T follicular helper cell (primary cell): ENCODE results near the gene VGLL4.
"Not testable (repeated sequence)": the region's sequence is repeated elsewhere in the genome, so short reads cannot be mapped to it uniquely, and the experiment has no call there.

Experiments used
- DNase-seq: peaks from one replicate; pipeline ENCODE4 v3.0.0-alpha.2; 2020; ENCODE audit warnings: low read depth

The VGLL4 gene

GRCh38 chr3:11534011-11534792 is 109.5 kb downstream of the VGLL4 start:
- no peak for DNase-seq

GRCh38 chr3:11532931-11533391 is 110.8 kb downstream of the VGLL4 start:
- DNase-seq: no peak

GRCh38 chr3:11530153-11530721 is 113.5 kb downstream of the VGLL4 start:
- no peak for DNase-seq

- DNase-seq: no peak
Measured at GRCh38 chr3:11529281-11529680, 114.4 kb downstream of the VGLL4 start.

- DNase-seq: not testable (repeated sequence)
Measured at GRCh38 chr3:11526121-11526520, 117.6 kb downstream of the VGLL4 start.

- DNase-seq: no peak
Measured at GRCh38 chr3:11523572-11524101, 120.1 kb downstream of the VGLL4 start.

GRCh38 chr3:11522953-11523571 is 120.7 kb downstream of the VGLL4 start:
- DNase-seq: no peak

GRCh38 chr3:11522398-11522715 is 121.4 kb downstream of the VGLL4 start:
- no peak for DNase-seq

GRCh38 chr3:11521167-11521566 is 122.5 kb downstream of the VGLL4 start:
- DNase-seq: no peak

- DNase-seq: no peak
Measured at GRCh38 chr3:11517601-11518000, 126.1 kb downstream of the VGLL4 start.

GRCh38 chr3:11514191-11514821 is 129.4 kb downstream of the VGLL4 start:
- no peak for DNase-seq

GRCh38 chr3:11513817-11514135 is 129.9 kb downstream of the VGLL4 start:
- no peak for DNase-seq

- DNase-seq: not testable (repeated sequence)
Measured at GRCh38 chr3:11513125-11513816, 130.4 kb downstream of the VGLL4 start.

- not testable (repeated sequence) for DNase-seq
Measured at GRCh38 chr3:11511606-11512005, 132.1 kb downstream of the VGLL4 start.

- DNase-seq: no peak
Measured at GRCh38 chr3:11510356-11510755, 133.4 kb downstream of the VGLL4 start.

GRCh38 chr3:11510001-11510340 is 133.7 kb downstream of the VGLL4 start:
- DNase-seq: no peak

- no peak for DNase-seq
Measured at GRCh38 chr3:11509173-11510000, 134.3 kb downstream of the VGLL4 start.

- DNase-seq: no peak
Measured at GRCh38 chr3:11508346-11509172, 135.2 kb downstream of the VGLL4 start.

GRCh38 chr3:11507719-11508118 is 136.0 kb downstream of the VGLL4 start:
- DNase-seq: no peak
